K562 (cell line): Measurements from ENCODE around the gene RABGAP1. TPM values are rescaled to one million over a fixed set of nuclear protein-coding genes. Genes with fewer than 3 reads are reported as not detected.

ENCODE experiments used
- CCNT2 ChIP-seq: IDR thresholded peaks from 2 replicates; pipeline ENCODE4 v1.6.1; 2011; ENCODE audit warnings: borderline replicate concordance, low read depth, mild to moderate bottlenecking, moderate library complexity, mixed read lengths, low read length; ENCODE audit not compliant: insufficient read length; ENCODE audit errors: extremely low read depth
- FUS ChIP-seq: fragments of 200-400 bp; formaldehyde crosslinking; optimal IDR thresholded peaks from 2 replicates; pipeline ENCODE3; 2017; ENCODE audit warnings: low read depth, low read length
- KLF6 ChIP-seq: fragments of 250-450 bp; sonication (Bioruptor Pico); IDR thresholded peaks from 2 replicates; pipeline ENCODE4 v1.4.0; 2020; ENCODE audit warnings: mild to moderate bottlenecking, moderate library complexity, borderline replicate concordance
- MIER1 ChIP-seq: fragments of 450-650 bp; IDR thresholded peaks from 2 replicates; pipeline ENCODE4 v1.6.1; 2016; ENCODE audit warnings: antibody characterized with exemption, mild to moderate bottlenecking, low read depth
- PCBP2 ChIP-seq: fragments of 200-400 bp; formaldehyde crosslinking; IDR thresholded peaks from 2 replicates; pipeline ENCODE4 v1.6.1; 2018; ENCODE audit warnings: low read length, low read depth, mild to moderate bottlenecking, moderate library complexity; ENCODE audit not compliant: poor library complexity, severe bottlenecking
- RHOXF2B ChIP-seq: fragments of 250-450 bp; sonication (Bioruptor Pico); conservative IDR thresholded peaks from 2 replicates; pipeline ENCODE4 v1.5.1; 2021
- SAFB ChIP-seq: fragments of 200-400 bp; formaldehyde crosslinking; IDR thresholded peaks from 2 replicates; pipeline ENCODE4 v1.6.1; 2017; ENCODE audit warnings: low read depth, low read length, borderline replicate concordance
- TOE1 ChIP-seq, 2 experiments: fragments of 450-650 bp in 1 of 2; sonication (generic) in 1 of 2; formaldehyde crosslinking in 1 of 2; IDR thresholded peaks; 2 replicates each; pipeline versions ENCODE4 v1.7.1 to v1.8.0; 2016 to 2022; ENCODE audit warnings: borderline replicate concordance in 2 of 2, mild to moderate bottlenecking in 2 of 2, antibody characterized with exemption in 1 of 2, inconsistent platforms in 1 of 2, low read depth in 1 of 2, missing genetic modification reagents in 1 of 2, moderate library complexity in 1 of 2
- ZNF518B ChIP-seq: fragments of 250-450 bp; sonication (Bioruptor Pico); IDR thresholded peaks from 2 replicates; pipeline ENCODE4 v1.5.0; 2021; ENCODE audit warnings: mild to moderate bottlenecking, moderate library complexity
- ZNF583 ChIP-seq: fragments of 250-450 bp; sonication (Bioruptor Pico); IDR thresholded peaks from 2 replicates; pipeline ENCODE4 v1.4.0; 2020
- ZNF668 ChIP-seq: fragments of 250-450 bp; sonication (Bioruptor Pico); IDR thresholded peaks from 2 replicates; pipeline ENCODE4 v1.8.0; 2022; ENCODE audit warnings: mild to moderate bottlenecking, inconsistent platforms
- ZNF830 ChIP-seq: fragments of 250-450 bp; sonication (Bioruptor Pico); IDR thresholded peaks from 2 replicates; pipeline ENCODE4 v1.5.0; 2021; ENCODE audit warnings: mild to moderate bottlenecking
- polyA plus RNA-seq, 8 experiments: library from polyadenylated mRNA; depleted of rRNA in 4 of 8; stranded (reverse) in 5 of 8; unstranded in 3 of 8; fragments of >200 nt; fragmentation: Nextera tagmentation in 2 of 8; fragmentation: Illumina TruSeq in 1 of 8; extraction: Ambion mirVana in 2 of 8; extraction: Trizol in 1 of 8; gene quantifications; 2 replicates each; pipeline versions ENCODE4 v1.2.1 to v1.2.3, GENCODE V29; 2011 to 2014; ENCODE audit warnings: inconsistent platforms in 1 of 8, missing spikeins in 1 of 8
- total RNA-seq, 7 experiments: library from RNA; depleted of rRNA in 6 of 7; stranded (reverse); fragments of >200 nt in 6 of 7; fragmentation: Illumina TruSeq in 2 of 7; extraction: Trizol in 2 of 7; gene quantifications; 2 replicates each; pipeline versions ENCODE4 v1.2.1 to v1.2.3, GENCODE V29; 2011 to 2021; ENCODE audit warnings: low replicate concordance in 1 of 7
- TF ChIP-seq, protein P1 (sequence below): sonication (generic); formaldehyde crosslinking; IDR thresholded peaks from 2 replicates; pipeline ENCODE4 v1.8.0; 2022; ENCODE audit warnings: missing genetic modification reagents, mild to moderate bottlenecking, moderate library complexity, borderline replicate concordance
- TF ChIP-seq, protein P2 (sequence below): fragments of 450-650 bp; IDR thresholded peaks from 2 replicates; pipeline ENCODE4 v1.6.1; 2018; ENCODE audit not compliant: partially characterized antibody
- TF ChIP-seq, protein P3 (sequence below): fragments of 450-650 bp; formaldehyde crosslinking; IDR thresholded peaks from 2 replicates; pipeline ENCODE4 v1.4.0; 2022; ENCODE audit warnings: missing genetic modification characterization
- TF ChIP-seq, protein P4 (sequence below): sonication (generic); formaldehyde crosslinking; IDR thresholded peaks from 2 replicates; pipeline ENCODE4 v1.9.0; 2022; ENCODE audit warnings: mild to moderate bottlenecking, missing genetic modification reagents

The RABGAP1 gene
- total and polyA plus RNA-seq, 9 of the 15 experiments (the other 6 are each of a cell fraction or from before 2014, with no cell fraction given) = 1.5 to 22.7 (median 13.1) TPM

GRCh38 chr9:122940749-122941581 lies at the start of gene RABGAP1 (continued):
- no peak for TF ChIP-seq ZNF583
- peak; percentile 38; the same call in 1 of the 2 replicates for TF ChIP-seq TOE1 (IDR thresholded peaks at IDR 0.05; ENCODE audit: borderline replicate concordance)
- no peak for TF ChIP-seq TOE1 (CRISPR knock-in tag; IDR thresholded peaks at IDR 0.05; ENCODE audit: borderline replicate concordance, low read depth)
- TF ChIP-seq PCBP2 = no peak
- TF ChIP-seq, protein P1, sequence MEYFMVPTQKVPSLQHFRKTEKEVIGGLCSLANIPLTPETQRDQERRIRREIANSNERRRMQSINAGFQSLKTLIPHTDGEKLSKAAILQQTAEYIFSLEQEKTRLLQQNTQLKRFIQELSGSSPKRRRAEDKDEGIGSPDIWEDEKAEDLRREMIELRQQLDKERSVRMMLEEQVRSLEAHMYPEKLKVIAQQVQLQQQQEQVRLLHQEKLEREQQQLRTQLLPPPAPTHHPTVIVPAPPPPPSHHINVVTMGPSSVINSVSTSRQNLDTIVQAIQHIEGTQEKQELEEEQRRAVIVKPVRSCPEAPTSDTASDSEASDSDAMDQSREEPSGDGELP (CRISPR knock-in tag) = peak; percentile 77
- no peak; the same call in 1 of the 2 replicates for TF ChIP-seq MIER1
- TF ChIP-seq, protein P2, sequence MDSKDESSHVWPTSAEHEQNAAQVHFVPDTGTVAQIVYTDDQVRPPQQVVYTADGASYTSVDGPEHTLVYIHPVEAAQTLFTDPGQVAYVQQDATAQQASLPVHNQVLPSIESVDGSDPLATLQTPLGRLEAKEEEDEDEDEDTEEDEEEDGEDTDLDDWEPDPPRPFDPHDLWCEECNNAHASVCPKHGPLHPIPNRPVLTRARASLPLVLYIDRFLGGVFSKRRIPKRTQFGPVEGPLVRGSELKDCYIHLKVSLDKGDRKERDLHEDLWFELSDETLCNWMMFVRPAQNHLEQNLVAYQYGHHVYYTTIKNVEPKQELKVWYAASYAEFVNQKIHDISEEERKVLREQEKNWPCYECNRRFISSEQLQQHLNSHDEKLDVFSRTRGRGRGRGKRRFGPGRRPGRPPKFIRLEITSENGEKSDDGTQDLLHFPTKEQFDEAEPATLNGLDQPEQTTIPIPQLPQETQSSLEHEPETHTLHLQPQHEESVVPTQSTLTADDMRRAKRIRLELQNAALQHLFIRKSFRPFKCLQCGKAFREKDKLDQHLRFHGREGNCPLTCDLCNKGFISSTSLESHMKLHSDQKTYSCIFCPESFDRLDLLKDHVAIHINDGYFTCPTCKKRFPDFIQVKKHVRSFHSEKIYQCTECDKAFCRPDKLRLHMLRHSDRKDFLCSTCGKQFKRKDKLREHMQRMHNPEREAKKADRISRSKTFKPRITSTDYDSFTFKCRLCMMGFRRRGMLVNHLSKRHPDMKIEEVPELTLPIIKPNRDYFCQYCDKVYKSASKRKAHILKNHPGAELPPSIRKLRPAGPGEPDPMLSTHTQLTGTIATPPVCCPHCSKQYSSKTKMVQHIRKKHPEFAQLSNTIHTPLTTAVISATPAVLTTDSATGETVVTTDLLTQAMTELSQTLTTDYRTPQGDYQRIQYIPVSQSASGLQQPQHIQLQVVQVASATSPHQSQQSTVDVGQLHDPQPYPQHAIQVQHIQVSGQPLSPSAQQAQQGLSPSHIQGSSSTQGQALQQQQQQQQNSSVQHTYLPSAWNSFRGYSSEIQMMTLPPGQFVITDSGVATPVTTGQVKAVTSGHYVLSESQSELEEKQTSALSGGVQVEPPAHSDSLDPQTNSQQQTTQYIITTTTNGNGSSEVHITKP = no peak
- no peak; the same call in 1 of the 2 replicates for TF ChIP-seq RHOXF2B
- TF ChIP-seq SAFB = no peak
- TF ChIP-seq ZNF668 (CRISPR knock-in tag) = no peak
- TF ChIP-seq CCNT2 = no peak
- TF ChIP-seq, protein P3, sequence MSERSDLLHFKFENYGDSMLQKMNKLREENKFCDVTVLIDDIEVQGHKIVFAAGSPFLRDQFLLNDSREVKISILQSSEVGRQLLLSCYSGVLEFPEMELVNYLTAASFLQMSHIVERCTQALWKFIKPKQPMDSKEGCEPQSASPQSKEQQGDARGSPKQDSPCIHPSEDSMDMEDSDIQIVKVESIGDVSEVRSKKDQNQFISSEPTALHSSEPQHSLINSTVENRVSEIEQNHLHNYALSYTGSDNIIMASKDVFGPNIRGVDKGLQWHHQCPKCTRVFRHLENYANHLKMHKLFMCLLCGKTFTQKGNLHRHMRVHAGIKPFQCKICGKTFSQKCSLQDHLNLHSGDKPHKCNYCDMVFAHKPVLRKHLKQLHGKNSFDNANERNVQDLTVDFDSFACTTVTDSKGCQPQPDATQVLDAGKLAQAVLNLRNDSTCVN (CRISPR knock-in tag) = no peak
- no peak for TF ChIP-seq FUS
- TF ChIP-seq ZNF830 = no peak
- TF ChIP-seq ZNF518B (CRISPR knock-in tag) = no peak
- no peak for TF ChIP-seq KLF6 (CRISPR knock-in tag)
- TF ChIP-seq, protein P4, sequence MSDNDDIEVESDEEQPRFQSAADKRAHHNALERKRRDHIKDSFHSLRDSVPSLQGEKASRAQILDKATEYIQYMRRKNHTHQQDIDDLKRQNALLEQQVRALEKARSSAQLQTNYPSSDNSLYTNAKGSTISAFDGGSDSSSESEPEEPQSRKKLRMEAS (CRISPR knock-in tag) = peak; percentile 13; the same call in 1 of the 2 replicates
